ENCODE results near the gene AKR7A3.
"Not testable (repeated sequence)": the region's sequence is repeated elsewhere in the genome, so short reads cannot be mapped to it uniquely, and the experiment has no call there.

AKR7A3 gene

DNA sequence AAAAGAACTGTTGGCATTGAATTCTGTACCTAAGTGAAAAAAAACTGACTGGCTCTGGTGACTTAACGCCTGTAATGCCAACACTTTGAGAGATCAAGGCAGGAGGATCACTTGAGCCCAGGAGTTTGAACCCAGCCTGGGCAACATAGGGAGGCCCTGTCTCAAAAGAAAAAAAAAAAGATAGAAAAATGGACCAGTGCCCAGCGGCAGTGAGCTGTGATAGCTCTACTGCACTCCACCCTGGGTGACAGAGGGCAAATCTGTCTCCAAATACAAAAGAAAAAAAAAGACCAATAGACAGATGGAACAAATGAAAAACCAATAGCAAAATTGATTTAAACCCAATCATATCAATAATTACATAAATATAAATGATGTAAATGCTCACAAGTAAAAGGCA lies 674 bp upstream of the AKR7A3 start:
- DNase-seq (ENCODE audit: low read depth, low spot score): no peak

DNA sequence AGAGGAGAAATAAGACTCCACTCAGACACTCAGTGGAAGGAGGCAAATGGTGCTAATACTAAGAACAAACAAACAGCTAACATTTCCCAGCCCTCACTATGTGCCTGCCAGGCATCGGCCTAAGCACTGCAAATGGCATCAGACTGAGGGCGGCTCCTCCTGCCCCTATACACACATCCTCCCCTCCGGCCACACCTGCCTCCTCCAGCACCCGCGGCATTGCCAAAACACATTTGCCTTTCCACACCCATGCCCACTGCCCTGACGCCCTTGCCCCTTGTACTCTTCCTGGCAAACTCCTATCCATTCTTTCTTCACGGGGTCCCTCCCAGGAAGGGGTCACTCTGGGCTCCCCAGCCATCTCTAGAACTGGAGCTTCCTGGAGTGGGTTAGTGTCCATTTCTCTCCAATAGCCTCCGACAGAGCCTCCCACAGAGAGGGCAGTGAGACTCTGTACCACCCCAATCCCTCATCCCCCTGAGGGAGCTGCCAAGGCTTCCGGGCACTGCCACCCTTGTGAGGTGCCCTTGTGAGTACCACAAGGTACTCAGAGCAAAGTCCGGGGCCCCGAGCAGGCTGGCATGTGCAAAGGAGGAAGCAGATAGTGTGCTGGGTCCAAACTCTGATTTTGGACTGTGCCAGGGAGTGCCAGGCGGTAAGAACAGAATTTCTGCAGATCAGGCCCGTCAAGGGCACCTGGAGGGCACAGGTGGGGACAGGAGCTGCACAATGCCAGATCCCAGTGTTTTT lies 959 bp downstream of the AKR7A3 start:
- DNase-seq (ENCODE audit: low read depth, low spot score): no peak

DNA sequence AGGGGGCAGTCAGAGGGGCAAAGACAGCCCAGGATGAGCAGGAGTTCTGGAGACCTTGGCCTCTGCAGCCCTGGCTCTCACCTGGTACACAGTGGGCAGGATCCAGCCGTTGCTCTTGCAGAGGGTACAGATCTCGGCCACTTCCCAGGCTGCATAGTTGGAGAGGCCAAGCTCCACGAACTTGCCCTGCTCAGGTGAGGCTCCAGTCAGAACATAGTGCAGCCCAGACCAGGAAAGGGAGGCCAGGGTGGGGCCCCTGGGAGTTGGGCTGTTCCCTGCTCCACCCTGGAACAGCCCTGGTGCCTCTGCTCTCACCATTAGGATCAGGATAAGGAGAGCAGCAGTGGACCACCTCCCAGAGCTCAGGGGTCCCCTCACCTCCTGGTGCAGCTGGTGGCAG lies 2.8 kb downstream of the AKR7A3 start:
- DNase-seq (ENCODE audit: low read depth, low spot score): not testable (repeated sequence)

DNA sequence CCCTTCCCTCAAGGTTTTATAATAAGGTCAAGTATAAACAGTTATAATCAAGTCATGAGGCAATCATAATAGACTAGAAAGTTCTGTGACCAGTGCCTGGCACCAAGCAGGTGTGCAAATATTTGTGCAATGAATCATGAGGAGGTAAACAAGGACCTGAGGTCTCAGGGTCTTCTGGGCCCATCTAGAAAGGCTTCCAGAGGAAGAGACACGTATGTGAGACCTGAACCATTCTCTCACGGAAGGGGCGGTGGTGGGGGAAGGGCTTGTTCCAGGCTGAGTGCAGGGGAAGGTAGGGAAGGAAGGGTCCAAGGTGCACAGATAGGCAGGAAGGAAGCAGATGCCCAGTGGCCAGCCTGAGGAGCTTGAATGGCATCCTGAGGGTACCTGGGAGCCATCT lies 3.2 kb downstream of the AKR7A3 start:
- not testable (repeated sequence) for DNase-seq (ENCODE audit: low read depth, low spot score)

DNA sequence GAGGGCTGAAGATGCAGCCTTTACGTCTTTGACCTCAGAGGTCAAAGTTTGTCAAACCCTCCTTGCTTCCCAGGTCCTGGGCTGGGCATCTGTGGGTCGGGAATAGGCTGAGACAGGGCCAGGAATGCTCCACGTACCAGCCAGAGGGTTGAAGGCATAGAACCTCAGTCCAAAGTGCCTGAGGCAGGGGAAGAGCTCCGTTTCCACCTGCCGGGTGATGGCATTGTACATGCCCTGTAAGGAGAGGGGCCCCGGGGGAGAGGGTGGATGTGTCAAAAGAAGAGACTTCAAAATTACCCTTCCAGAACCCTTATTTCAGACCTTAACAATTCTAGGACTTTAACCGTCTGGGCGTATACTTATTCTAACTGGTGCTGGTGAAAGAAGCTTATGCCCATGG lies 3.7 kb downstream of the AKR7A3 start:
- DNase-seq (ENCODE audit: low read depth, low spot score): no peak

DNA sequence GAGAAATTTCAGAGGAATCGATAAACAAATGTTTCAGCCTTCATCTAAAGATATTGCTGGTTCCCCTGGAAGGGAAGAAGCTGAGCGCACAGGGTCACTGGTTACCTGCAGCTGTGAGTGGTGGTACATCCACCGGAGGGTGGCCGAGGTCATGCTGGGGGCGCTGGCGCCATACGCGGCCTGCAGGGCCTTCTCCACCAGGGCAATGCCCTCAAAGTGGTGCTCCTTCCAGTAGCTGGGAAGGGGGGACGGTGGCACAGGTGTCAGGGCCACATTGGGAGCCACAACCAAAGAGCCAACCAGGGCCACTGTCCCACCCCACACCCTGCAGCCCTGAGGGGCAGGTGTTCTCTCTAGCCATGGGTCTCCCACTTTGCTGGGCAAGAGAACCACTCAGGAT lies 4.7 kb downstream of the AKR7A3 start:
- no peak for DNase-seq (ENCODE audit: low read depth, low spot score)

DNA sequence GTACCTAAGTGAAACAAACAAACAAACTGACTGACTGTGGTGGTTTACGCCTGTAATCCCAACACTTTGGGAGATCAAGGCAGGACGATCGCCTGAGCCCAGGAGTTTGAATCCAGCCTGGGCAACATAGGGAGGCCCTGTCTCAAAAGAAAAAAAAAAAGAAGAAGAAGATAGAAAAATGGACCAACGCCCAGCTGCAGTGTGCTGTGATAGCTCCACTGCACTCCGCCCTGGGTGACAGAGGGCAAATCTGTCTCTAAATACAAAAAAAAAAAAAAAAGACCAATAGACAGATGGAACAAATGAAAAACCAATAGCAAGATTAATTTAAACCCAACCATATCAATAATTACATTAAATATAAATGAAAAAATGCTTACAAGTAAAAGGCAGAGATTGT lies 13.9 kb downstream of the AKR7A3 start:
- no peak for DNase-seq (ENCODE audit: low read depth, low spot score)

DNA sequence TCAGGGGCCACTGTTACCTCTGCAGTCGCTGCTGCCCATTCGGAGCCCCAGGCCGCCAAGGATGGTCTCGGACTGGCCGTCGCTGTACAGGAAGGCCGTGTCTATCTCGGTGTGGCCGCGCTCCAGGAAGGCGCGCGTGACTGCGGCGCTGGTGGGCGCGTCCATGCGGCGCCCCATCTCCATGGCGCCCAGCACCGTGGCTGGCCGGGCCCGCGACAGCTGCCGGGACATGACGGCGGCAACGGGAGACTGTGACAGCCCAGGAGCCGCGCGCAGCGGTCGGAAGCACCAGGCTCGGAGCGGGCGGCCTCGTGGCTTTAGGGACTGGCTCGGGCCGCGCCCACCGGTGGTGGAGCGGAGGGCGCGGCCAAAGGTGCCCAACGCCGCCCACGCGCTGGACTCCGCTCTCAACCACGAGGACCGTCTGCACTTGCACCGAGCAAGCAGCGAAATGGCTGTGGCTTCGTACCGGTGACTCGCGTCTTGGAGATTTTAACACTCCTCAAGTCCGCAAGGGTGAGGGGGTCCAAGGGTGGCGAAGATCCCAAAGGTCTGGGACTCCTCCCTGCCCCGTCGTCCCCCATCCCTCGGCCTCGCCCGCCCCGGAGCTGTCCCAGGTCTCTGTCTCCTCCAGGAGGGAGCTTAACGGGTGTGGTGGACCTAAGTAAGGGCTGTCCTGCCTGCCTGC lies 14.6 kb downstream of the AKR7A3 start:
- DNase-seq (ENCODE audit: low read depth, low spot score): not testable (repeated sequence)

DNA sequence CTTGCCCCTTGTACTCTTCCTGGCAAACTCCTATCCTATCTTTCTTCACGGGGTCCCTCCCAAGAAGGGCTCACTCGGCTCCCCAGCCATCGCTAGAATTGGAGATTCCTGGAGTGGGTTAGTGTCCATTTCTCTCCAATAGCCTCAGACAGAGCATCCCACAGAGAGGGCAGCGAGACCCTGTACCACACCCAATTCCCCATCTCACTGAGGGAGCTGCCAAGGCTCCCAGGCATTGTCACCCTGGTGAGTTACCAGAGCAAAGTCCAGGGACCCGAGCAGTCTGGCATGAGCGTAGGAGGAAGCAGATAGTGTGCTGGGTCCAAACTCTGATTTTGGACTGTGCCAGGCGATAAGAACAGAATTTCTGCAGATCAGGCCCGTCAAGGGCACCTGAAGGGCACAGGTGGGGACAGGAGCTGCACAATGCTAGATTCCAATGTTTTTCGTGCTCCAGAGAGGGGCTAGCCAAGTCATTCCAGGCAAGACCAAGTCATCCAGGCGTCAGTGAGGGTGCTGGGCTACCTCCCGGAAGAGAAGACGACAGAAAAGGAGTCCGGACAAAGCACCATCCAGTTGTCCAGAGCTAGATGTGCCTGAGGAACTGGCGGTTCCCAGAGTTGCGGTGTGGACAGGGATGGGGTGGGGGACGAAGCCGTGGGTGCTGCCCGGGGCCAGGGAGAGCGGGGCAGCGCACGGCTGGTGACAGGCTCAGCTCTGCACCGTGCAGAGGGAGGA lies 15.3 kb downstream of the AKR7A3 start:
- DNase-seq (ENCODE audit: low read depth, low spot score): no peak

DNA sequence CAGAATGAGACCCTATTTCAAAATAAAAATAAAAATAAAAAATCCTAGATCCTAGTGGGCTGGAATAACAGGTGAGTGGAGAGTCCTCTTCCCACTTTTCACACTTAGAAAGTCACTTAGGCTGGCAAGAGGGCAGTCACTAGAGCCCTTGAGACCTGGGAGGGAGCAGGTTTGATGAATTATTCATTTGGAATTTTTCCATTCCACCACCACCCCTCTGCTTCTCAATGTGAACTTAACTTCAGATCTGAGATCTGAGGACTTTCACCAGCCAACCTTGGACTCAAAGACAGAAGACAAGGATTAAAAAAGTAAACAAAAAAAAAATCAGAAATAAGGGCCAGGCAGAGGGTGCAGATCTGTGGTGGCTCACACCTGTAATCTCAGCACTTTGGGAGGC lies 16.5 kb downstream of the AKR7A3 start:
- no peak for DNase-seq (ENCODE audit: low read depth, low spot score)

DNA sequence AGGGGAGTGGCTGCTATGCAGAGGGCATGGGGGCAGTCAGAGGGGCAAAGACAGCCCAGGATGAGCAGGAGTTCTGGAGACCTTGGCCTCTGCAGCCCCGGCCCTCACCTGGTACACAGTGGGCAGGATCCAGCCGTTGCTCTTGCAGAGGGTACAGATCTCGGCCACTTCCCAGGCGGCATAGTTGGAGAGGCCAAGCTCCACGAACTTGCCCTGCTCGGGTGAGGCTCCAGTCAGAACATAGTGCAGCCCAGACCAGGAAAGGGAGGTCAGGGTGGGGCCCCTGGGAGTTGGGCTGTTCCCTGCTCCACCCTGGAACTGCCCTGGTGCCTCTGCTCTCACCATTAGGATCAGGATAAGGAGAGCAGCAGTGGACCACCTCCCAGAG lies 18.2 kb downstream of the AKR7A3 start:
- DNase-seq (ENCODE audit: low read depth, low spot score): not testable (repeated sequence)

DNA sequence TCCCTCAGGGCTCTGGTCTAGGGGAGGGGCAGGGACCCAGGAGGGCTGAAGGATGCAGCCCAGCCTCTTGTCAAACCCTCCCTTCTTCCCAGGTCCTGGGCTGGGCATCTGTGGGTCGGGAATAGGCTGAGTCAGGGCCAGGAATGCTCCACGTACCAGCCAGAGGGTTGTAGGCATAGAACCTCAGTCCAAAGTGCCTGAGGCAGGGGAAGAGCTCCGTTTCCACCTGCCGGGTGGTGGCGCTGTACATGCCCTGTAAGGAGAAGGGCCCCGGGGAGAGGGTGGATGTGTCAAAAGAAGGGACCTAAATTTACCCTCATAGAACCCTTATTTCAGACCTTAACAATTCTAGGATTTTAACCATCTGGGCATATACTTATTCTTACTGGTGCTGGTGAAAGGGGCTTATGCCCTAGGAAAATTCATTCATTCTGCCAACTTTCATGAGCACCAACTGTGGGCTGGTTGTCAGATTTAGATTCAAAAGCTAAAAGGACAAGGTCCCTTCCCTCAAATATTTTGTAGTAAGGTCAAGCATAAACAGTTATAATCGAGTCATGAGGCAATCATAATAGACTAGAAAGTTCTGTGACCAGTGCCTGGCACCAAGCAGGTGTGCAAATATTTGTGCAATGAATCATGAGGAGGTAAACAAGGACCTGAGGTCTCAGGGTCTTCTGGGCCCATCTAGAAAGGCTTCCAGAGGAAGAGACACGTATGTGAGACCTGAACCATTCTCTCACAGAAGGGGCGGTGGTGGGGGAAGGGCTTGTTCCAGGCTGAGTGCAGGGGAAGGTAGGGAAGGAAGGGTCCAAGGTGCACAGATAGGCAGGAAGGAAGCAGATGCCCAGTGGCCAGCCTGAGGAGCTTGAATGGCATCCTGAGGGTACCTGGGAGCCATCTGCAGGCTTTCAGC lies 18.9 kb downstream of the AKR7A3 start:
- not testable (repeated sequence) for DNase-seq (ENCODE audit: low read depth, low spot score)

DNA sequence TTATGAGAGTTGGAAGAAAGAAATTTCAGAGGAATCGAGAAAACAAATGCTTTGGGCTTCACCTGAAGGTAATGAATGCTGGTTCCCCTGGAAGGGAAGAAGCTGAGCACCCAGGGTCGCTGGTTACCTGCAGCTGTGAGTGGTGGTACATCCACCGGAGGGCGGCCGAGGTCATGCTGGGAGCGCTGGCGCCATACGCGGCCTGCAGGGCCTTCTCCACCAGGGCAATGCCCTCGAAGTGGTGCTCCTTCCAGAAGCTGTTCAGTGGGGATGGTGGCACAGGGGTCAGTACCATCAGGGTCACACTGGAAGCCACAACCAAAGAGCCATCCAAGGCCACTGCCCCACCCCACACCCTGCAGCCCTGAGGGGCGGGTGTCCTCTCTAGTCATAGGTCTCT lies 20.1 kb downstream of the AKR7A3 start:
- DNase-seq (ENCODE audit: low read depth, low spot score): no peak

DNA sequence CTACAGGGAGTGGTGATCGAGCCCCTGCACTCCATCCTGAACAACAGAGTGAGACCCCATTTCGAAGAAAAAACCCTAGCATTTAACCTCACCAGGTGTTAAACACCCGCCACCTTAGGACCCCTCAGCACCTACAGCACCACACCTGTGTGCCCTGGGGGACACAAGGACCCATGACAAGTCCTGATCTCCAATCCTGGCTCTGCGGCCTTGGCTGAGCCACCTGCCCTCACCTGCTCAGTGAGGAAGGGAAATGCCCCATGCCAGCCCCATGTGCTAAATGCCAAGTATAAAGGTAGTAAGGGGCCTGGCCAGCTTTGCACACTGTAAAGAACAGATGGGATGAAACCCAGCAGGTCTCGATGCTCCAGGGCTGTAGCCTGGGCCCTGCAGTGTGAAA lies 25.8 kb downstream of the AKR7A3 start:
- DNase-seq (ENCODE audit: low read depth, low spot score): no peak

DNA sequence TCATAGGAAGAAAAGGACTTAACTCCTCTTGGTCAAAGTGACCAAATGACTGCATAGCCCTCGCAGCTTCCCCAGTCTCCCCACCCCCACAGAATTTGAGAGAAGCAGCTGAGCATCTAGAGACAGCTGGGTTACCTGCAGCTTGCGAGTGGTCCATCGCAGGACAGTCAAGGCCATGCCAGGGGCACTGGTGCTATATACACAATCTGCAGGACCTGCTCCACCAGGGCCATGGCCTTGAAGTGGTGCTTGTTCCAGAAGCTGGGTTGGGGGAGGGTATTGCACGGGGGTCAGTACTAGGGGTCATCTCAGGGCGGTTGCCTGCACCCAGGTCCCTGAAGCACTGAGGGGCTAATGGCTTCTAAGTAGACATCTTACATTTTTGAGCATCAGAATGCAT lies 26.5 kb downstream of the AKR7A3 start:
- no peak for DNase-seq (ENCODE audit: low read depth, low spot score)

DNA sequence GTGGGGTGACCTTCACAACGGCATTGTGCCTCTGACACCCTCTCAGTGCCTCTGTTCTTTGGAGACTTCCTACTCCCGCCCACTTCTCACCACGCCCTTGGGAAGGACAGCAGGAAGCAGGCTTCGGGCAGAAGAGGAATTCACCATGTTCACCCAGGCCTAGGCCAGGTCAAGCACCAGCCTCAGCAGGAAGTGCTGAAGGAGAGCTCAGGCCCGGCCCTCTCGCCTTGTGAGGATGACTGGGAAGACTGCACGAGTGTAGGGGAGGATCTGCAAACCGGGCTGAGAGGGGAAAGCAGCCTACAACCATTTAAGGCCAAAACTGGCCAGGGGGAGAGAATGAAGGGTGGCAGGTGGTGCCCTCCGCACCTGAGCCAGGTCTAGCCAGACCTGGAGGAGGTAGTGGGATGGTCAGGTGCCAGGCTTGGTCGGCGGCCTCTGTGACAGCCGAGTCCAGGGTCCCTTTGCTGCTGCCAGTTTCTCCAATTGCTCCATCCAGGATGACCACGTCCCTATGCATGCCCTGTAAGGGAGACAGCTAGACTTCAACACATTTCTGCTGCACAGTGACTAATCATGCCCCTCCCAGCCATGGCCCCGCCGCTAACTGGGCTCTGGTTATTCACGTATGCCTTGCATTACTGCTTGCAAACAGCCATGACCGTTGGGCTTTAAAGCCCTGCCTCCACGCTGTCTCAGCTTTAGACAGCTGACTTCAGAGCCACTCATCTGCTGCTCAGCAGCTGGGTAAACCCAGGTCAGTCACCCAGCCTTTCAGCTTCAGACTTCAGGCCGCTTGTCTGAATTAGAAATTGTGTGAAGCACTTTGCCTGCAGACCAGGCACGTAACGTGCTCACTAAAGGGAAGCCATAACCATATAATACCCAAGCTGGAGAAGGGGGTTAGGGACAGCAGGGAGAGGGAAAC lies 28.1 kb downstream of the AKR7A3 start:
- no peak for DNase-seq (ENCODE audit: low read depth, low spot score)

DNA sequence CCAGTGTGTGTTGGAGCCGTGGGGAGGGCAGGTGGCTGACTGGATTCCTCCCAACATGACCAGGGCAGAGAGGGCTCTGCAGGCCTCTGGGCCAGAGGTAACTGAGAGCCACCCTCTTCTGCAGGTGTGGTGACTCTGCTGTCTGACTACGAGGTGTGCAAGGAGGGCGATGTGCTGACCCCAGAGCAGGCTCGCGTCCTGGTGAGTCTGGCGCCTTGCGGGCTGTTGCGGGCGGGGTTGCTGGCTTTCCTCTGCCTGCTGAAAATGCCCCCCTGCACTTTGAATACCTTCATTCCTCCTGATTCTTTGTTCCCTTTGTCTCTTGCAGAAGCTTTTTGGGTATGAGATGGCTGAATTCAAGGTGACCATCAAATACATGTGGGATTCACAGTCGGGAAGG lies 30.2 kb downstream of the AKR7A3 start:
- no peak for DNase-seq (ENCODE audit: low read depth, low spot score)

DNA sequence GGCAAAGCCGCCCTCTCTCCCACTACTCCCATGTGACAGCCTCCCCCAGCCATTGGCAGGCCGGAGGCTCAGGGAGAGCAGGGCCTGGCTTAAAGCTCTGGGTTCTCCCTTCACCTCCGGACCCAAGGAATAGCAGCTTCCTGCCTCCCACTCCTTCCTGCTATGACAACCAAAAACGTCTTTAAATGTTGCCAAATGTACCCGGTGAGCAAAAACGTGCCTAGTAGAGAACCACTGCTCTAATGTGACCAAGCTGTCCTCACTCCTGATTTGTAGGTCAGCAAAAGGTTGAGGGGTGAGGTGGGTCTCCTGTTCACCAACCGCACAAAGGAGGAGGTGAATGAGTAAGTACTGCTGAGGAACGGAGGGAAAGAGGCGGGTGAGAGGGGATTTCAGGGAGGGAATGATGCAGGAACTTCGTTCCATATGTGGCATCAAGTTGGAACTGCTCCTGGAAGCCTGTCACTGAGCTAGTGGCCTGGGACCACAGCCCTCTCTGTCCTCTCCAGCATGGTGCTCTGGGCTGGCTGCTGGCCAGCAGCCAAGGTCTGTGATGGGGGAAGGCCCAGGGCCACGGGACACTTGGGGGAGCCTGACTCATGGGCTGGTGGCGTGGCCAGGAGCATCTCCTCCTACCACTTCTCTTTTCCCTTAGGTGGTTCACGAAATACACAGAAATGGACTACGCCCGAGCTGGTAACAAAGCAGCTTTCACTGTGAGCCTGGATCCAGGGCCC lies 31.2 kb downstream of the AKR7A3 start:
- DNase-seq (ENCODE audit: low read depth, low spot score): no peak

DNA sequence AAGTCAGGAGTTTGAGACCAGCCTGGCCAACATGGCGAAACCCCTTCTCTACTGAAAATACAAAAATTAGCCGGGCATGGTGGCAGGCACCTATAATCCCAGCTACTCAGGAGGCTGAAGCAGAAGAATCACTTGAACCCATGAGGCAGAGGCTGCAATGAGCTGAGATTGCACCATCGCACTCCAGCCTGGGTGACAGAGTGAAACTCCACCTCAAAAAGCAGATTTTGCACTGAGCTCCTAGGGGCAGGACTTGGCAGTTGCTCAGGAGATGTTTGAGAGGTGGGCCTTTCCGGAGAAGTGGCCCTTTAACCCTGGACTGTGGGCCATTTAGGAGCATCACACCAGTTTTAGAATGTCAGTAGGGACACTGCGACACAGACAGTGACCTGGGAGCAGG lies 32.3 kb downstream of the AKR7A3 start:
- DNase-seq (ENCODE audit: low read depth, low spot score): not testable (repeated sequence)

DNA sequence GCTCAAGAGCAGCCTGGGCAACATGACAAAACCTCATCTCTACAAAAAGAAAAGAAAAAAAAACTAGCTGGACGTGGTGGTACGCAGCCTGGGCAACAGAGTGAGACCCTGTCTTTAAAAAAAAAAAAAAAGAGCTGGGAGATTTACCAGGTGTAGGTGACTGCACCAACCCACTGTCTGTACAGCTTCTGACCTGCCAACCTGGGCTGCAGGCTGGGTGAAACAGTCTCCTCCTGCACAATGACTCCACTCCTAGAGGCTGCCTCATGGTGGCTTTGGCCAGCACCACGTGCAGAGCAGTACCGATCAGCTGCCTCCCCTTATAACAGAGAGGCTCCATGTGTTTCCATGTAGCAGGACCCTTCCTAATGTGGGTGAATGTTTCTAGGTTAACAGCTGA lies 33.3 kb downstream of the AKR7A3 start:
- DNase-seq (ENCODE audit: low read depth, low spot score): no peak
